PC-3 (cell line): ENCODE data around the gene VPS26C. TPM values are rescaled to one million over a fixed set of nuclear protein-coding genes. Genes with fewer than 3 reads are reported as not detected.

Experiments
- ATAC-seq: fragments of 200-7000 bp; cut with Tn5 transposase; 2 replicates; pipeline ENCODE4 v1.9.1; 2020; ENCODE audit warnings: mild to moderate bottlenecking, moderate library complexity
- BruUV-seq: library from RNA; stranded (reverse); fragments of 400-500 nt; replicated peaks from 2 replicates; lab custom pipeline; 2021; lab: Mats Ljungman, UMichigan
- CTCF ChIA-PET: fragments of 300-600 bp; sonication (Branson Sonifier 250); formaldehyde crosslinking; loops from one replicate; lab custom pipeline; 2022; ENCODE audit warnings: antibody characterized with exemption; lab: Charles Lee
- POLR2A ChIA-PET: fragments of 300-600 bp; sonication (Branson Sonifier 250); formaldehyde crosslinking; loops from one replicate; lab custom pipeline; 2022; ENCODE audit warnings: antibody characterized with exemption; ENCODE audit not compliant: unreplicated experiment; lab: Charles Lee
- DNase-seq: peaks from one replicate; pipeline ENCODE4 v3.0.0-alpha.2; 2015
- H2AFZ ChIP-seq: fragments of 300-600 bp; sonication (generic); 2 replicates; pipeline ENCODE4 v1.6.0; 2016; ENCODE audit warnings: antibody characterized with exemption, low read length
- H3F3A ChIP-seq: fragments of 300-600 bp; sonication (generic); one replicate; pipeline ENCODE4 v1.6.0; 2017; ENCODE audit warnings: antibody characterized with exemption, low read length, control low read depth, mild to moderate bottlenecking; ENCODE audit not compliant: unreplicated experiment
- H3K27ac ChIP-seq: fragments of 300-600 bp; sonication (generic); 2 replicates; pipeline ENCODE4 v1.5.1; 2016; ENCODE audit warnings: mild to moderate bottlenecking, low read length
- H3K27me3 ChIP-seq: fragments of 300-600 bp; sonication (generic); 2 replicates; pipeline ENCODE4 v1.6.1; 2016; ENCODE audit warnings: low read length, mixed read lengths
- H3K36me3 ChIP-seq: fragments of 300-600 bp; sonication (generic); 2 replicates; pipeline ENCODE4 v1.6.1; 2016; ENCODE audit warnings: low read depth, mixed run types, low read length, mixed read lengths
- H3K4me1 ChIP-seq: fragments of 300-600 bp; sonication (generic); 2 replicates; pipeline ENCODE4 v1.5.1; 2016; ENCODE audit warnings: low read length; ENCODE audit not compliant: insufficient read depth
- H3K4me2 ChIP-seq: fragments of 300-600 bp; sonication (generic); 2 replicates; pipeline ENCODE4 v1.6.0; 2016; ENCODE audit warnings: low read length
- H3K4me3 ChIP-seq: fragments of 300-600 bp; sonication (generic); 2 replicates; pipeline ENCODE4 v1.5.1; 2016; ENCODE audit warnings: mild to moderate bottlenecking, low read length, mixed read lengths
- H3K79me2 ChIP-seq: fragments of 300-600 bp; sonication (generic); 2 replicates; pipeline ENCODE4 v1.6.1; 2017; ENCODE audit warnings: low read length, mixed read lengths
- H3K9ac ChIP-seq: fragments of 300-600 bp; sonication (generic); 2 replicates; pipeline ENCODE4 v1.6.0; 2016; ENCODE audit warnings: mild to moderate bottlenecking, low read length
- H3K9me2 ChIP-seq: fragments of 300-600 bp; sonication (generic); replicated peaks from 2 replicates; pipeline ENCODE4 v1.6.1; 2016; ENCODE audit warnings: mixed run types, low read length, mixed read lengths
- H3K9me3 ChIP-seq: fragments of 300-600 bp; sonication (generic); 2 replicates; pipeline ENCODE4 v1.6.1; 2016; ENCODE audit warnings: low read length, mixed read lengths
- H4K20me1 ChIP-seq: fragments of 300-600 bp; sonication (generic); 2 replicates; pipeline ENCODE4 v1.6.1; 2016; ENCODE audit warnings: low read length, mixed read lengths
- CTCF ChIP-seq: fragments of 300-600 bp; sonication (generic); conservative IDR thresholded peaks from 2 replicates; pipeline ENCODE4 v1.5.1; 2017; ENCODE audit warnings: antibody characterized with exemption, low read depth, mild to moderate bottlenecking, low read length
- EZH2 ChIP-seq: fragments of 300-600 bp; sonication (generic); IDR thresholded peaks from one replicate; pipeline ENCODE4 v1.6.1; 2017; ENCODE audit warnings: antibody characterized with exemption, mild to moderate bottlenecking, low read length; ENCODE audit not compliant: unreplicated experiment
- EZH2phosphoT487 ChIP-seq: fragments of 300-600 bp; sonication (generic); IDR thresholded peaks from 2 replicates; pipeline ENCODE4 v1.6.1; 2018; ENCODE audit warnings: mild to moderate bottlenecking, antibody characterized with exemption, low read length, borderline replicate concordance
- intact Hi-C: fragments of 100-400 bp; cut with micrococcal nuclease; formaldehyde crosslinking; loops from 2 replicates; pipeline ENCODE4 v1.9.0; 2023
- total RNA-seq: library from RNA; depleted of rRNA; stranded (reverse); fragments of >200 nt; gene quantifications from 2 replicates; pipeline ENCODE4 v1.2.3, GENCODE V29; 2014

The VPS26C gene
- total RNA-seq, 1 experiment from 2014 or later: 63.3 TPM

GRCh38 chr21:37237346-37237745, 29.8 kb downstream of the VPS26C start:
- no peaks in the 10 kb centered on the region for H3K4me1 ChIP-seq
- H3K36me3 ChIP-seq: peaks cover 7% of the 10 kb centered on the region; the same call in 1 of the 2 replicates
- intact Hi-C loops: no loop called here
- no peak overlapping the region for H3K27ac ChIP-seq
- no peaks in the 10 kb centered on the region for H3K9me2 ChIP-seq
- H3K27me3 ChIP-seq: no peaks in the 10 kb centered on the region
- no peak overlapping the region for H3K4me2 ChIP-seq
- no peak overlapping the region for H3K9ac ChIP-seq
- H3K4me3 ChIP-seq: no peak overlapping the region
- DNase-seq: no peak
- no TSS peak for BruUV-seq
- ATAC-seq: no peak
- TF ChIP-seq CTCF (no peak), EZH2phosphoT487 (no peak), EZH2 (no peak)
- H3K79me2 ChIP-seq: 0 out of 2 replicates have a peak, but pooled peaks cover 7% of the 10 kb centered on the region
- H3F3A ChIP-seq: no peaks in the 10 kb centered on the region
- no peaks in the 10 kb centered on the region for H3K9me3 ChIP-seq
- H4K20me1 ChIP-seq: no peaks in the 10 kb centered on the region
- ChIA-PET CTCF (no interaction called here), POLR2A (interaction anchor here (0.6 kb wide), 1 partner anchor 19 kb away, joined by 4 read pairs; no protein-coding TSS in a partner anchor)
- no peak overlapping the region for H2AFZ ChIP-seq

GRCh38 chr21:37233551-37234146, 33.5 kb downstream of the VPS26C start:
- intact Hi-C loops: no loop called here
- H3K4me1 ChIP-seq: no peaks in the 10 kb centered on the region
- H4K20me1 ChIP-seq: no peaks in the 10 kb centered on the region
- H3K27me3 ChIP-seq: no peaks in the 10 kb centered on the region
- no peak overlapping the region for H3K9ac ChIP-seq
- no peak overlapping the region for H3K27ac ChIP-seq
- H3K9me2 ChIP-seq: no peaks in the 10 kb centered on the region
- H3K79me2 ChIP-seq: no peaks in the 10 kb centered on the region
- CTCF ChIA-PET: no interaction called here
- TF ChIP-seq EZH2 (no peak), CTCF (no peak), EZH2phosphoT487 (no peak)
- BruUV-seq: no TSS peak
- H3K36me3 ChIP-seq: peaks cover 14% of the 10 kb centered on the region; the same call in 1 of the 2 replicates
- no peaks in the 10 kb centered on the region for H3K9me3 ChIP-seq
- no peak overlapping the region for H3K4me2 ChIP-seq
- POLR2A ChIA-PET: no interaction called here
- H2AFZ ChIP-seq: no peak overlapping the region
- DNase-seq (no peak), ATAC-seq (no peak)
- no peaks in the 10 kb centered on the region for H3F3A ChIP-seq
- H3K4me3 ChIP-seq: no peak overlapping the region

GRCh38 chr21:37232274-37233018, 34.7 kb downstream of the VPS26C start:
- intact Hi-C loops: no loop called here
- Histone ChIP-seq H3K9ac (no peak overlapping the region), H3K9me2 (no peaks in the 10 kb centered on the region), H3K4me1 (no peaks in the 10 kb centered on the region), H3K4me3 (no peak overlapping the region), H3K9me3 (no peaks in the 10 kb centered on the region), H4K20me1 (no peaks in the 10 kb centered on the region), H3K4me2 (no peak overlapping the region), H3K36me3 (peaks cover 11% of the 10 kb centered on the region; the same call in 1 of the 2 replicates), H3F3A (no peaks in the 10 kb centered on the region), H3K27ac (no peak overlapping the region), H2AFZ (no peak overlapping the region), H3K27me3 (no peaks in the 10 kb centered on the region), H3K79me2 (no peaks in the 10 kb centered on the region)
- ATAC-seq (no peak), DNase-seq (no peak)
- no peak for TF ChIP-seq EZH2
- TF ChIP-seq EZH2phosphoT487: no peak
- TF ChIP-seq CTCF: no peak
- no TSS peak for BruUV-seq
- ChIA-PET POLR2A (no interaction called here), CTCF (no interaction called here)
